Activated T-helper 1 cell treated with anti-CD3 and anti-CD28 coated beads, Interleukin-12 subunit alpha, Interleukin-12 subunit beta, Interleukin-2, Interleukin-4 antibody, amounts not matched to agents 30 ng/mL and 10 ng/mL and 1 ng/mL, durations not matched to agents 14 hours and 24 hours and 36 hours (primary cell): ENCODE results near the gene MLYCD. TPM values are rescaled to one million over a fixed set of nuclear protein-coding genes. Genes with fewer than 3 reads are reported as not detected.

Source experiments
- DNase-seq: peaks from one replicate; pipeline ENCODE4 v3.0.0; 2021; ENCODE audit warnings: low spot score
- H3K27ac Mint-ChIP-seq: one replicate; pipeline ENCODE4 v1.8.0; 2021; ENCODE audit warnings: mild to moderate bottlenecking, mixed read lengths
- H3K27me3 Mint-ChIP-seq: one replicate; pipeline ENCODE4 v1.8.0; 2022; ENCODE audit warnings: mild to moderate bottlenecking, moderate library complexity, mixed read lengths; ENCODE audit not compliant: insufficient read depth
- H3K36me3 Mint-ChIP-seq: one replicate; pipeline ENCODE4 v1.8.0; 2021; ENCODE audit warnings: low read depth, mixed read lengths
- H3K4me1 Mint-ChIP-seq: one replicate; pipeline ENCODE4 v1.8.0; 2021; ENCODE audit warnings: low read depth, mixed read lengths
- H3K4me3 Mint-ChIP-seq: one replicate; pipeline ENCODE4 v1.8.0; 2021; ENCODE audit warnings: mild to moderate bottlenecking, moderate library complexity, mixed read lengths
- H3K9me3 Mint-ChIP-seq: one replicate; pipeline ENCODE4 v1.8.0; 2021; ENCODE audit warnings: mixed read lengths
- intact Hi-C: fragments of 100-400 bp; cut with micrococcal nuclease; formaldehyde crosslinking; loops from one replicate; pipeline ENCODE4 v1.15.1; 2024
- total RNA-seq: library from RNA; stranded (reverse); gene quantifications from 2 replicates; pipeline ENCODE4 v1.2.3, GENCODE V29; 2022

The MLYCD gene
- total RNA-seq, 1 donor from 2014 or later = 5.0 TPM

DNA sequence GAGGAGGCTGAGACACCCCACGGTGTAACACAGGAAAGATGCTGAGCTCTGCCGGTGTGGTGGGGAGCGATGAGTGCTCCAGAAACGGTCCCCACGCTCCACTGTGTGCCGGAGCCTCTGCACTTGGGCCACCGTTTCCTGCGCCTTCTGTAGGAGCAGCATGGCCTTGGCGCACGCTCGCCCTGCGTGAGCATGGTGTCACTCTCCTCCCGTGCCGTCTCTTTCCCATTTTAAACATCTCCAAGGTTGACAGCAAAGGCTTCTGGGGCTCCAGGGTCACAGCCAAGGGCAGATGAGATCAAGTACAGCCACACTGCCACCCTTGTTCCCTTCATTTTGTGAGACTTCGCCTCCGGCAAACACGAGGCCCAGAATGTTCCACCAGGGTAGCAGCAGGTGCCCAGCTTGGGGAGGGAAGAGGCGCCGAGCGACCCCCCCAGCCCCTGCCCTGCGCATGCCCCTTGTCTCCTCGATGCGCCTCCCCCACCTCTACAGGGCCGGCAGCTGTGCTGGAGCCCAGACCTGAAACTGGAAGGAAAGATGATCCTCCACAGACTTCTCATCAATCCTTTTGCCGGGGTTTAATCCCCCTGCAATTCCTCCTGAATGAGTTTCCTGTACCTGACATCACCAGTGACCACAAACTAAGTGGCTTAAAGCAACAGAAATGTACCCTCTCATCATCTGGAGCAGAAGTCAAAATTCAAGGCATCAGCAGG, 34.2 kb downstream of the MLYCD start:
- Mint-ChIP-seq H3K27ac (no peak overlapping the region), H3K9me3 (no peaks in the 10 kb centered on the region), H3K4me1 (no peaks in the 10 kb centered on the region), H3K4me3 (no peak overlapping the region), H3K27me3 (no peaks in the 10 kb centered on the region), H3K36me3 (no peaks in the 10 kb centered on the region)
- intact Hi-C loops = no loop called here
- DNase-seq = no peak

DNA sequence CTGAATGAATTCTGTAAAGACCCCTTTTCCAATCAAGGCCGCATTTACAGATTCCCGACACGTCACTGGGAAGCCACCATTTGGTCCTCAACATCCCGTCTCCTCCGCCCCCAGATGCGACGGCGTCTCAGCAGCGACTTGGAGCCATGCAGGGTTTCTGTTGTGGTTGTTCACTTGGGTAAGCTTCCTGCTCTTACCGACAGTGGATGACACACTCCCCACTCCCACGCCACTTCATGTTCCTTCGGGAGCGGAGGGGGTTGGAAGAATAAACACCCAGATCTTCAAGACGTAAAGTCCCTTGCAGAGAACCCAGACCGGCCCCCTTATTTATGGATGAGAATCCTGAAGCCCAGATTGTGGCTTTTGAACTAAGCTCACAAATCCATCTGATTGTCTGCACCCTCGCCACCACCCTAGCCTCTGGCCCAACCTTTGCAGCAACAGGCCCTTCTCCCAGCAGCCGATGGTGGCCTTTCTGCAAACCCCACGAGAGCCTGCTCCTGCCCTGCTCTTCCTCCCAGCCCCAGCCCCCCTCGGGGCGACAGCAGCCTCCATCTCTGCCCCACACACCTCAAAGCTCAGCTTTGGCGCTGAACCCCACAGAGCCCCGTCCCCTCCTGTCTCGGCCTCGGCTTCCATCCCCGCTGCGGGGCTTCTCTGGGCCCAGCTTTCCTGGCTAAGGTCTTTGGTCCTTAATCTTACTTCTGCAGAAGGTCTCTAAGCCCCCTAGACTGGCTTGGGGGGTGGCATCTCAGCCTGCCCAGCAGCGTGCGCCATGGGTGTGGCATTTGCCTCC, 35.2 kb downstream of the MLYCD start:
- Mint-ChIP-seq H3K27me3 (no peaks in the 10 kb centered on the region), H3K9me3 (no peaks in the 10 kb centered on the region), H3K4me1 (peaks cover under 1% of the 10 kb centered on the region), H3K4me3 (no peak overlapping the region), H3K27ac (no peak overlapping the region), H3K36me3 (no peaks in the 10 kb centered on the region)
- intact Hi-C loops = no loop called here
- no peak for DNase-seq

DNA sequence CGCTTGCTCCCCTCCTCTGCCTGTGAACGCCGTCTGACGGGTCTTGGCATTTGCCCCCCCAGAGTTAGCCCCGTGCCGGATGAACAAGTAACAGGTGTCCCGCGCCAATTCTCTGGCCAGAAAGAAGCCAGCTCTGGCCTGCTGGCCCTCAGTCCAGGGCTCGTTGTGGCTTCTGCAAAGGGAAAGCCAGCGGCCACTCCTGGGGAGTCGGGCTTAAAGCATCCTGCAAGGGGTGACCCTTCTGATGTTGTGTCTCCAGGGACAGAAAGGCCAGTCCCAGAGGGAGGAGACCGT, 35.7 kb downstream of the MLYCD start:
- intact Hi-C loops = no loop called here
- Mint-ChIP-seq H3K4me1 (peaks cover 6% of the 10 kb centered on the region), H3K36me3 (peaks cover 2% of the 10 kb centered on the region), H3K27me3 (no peaks in the 10 kb centered on the region), H3K9me3 (no peaks in the 10 kb centered on the region), H3K27ac (no peak overlapping the region), H3K4me3 (no peak overlapping the region)
- no peak for DNase-seq

GRCh38 chr16:83935005-83935857, 36.3 kb downstream of the MLYCD start:
- H3K27ac Mint-ChIP-seq = no peak overlapping the region
- no peaks in the 10 kb centered on the region for H3K27me3 Mint-ChIP-seq
- DNase-seq = no peak
- H3K4me1 Mint-ChIP-seq = peaks cover 7% of the 10 kb centered on the region
- H3K4me3 Mint-ChIP-seq = no peak overlapping the region
- no peaks in the 10 kb centered on the region for H3K9me3 Mint-ChIP-seq
- intact Hi-C loops = no loop called here
- H3K36me3 Mint-ChIP-seq = peaks cover 2% of the 10 kb centered on the region

- no peak overlapping the region for H3K4me3 Mint-ChIP-seq
- peaks cover 7% of the 10 kb centered on the region for H3K4me1 Mint-ChIP-seq
- intact Hi-C loops = no loop called here
- H3K9me3 Mint-ChIP-seq = no peaks in the 10 kb centered on the region
- no peak overlapping the region for H3K27ac Mint-ChIP-seq
- no peak for DNase-seq
- H3K27me3 Mint-ChIP-seq = no peaks in the 10 kb centered on the region
- peaks cover 2% of the 10 kb centered on the region for H3K36me3 Mint-ChIP-seq
Measured at GRCh38 chr16:83935858-83936255, 36.9 kb downstream of the MLYCD start.

DNA sequence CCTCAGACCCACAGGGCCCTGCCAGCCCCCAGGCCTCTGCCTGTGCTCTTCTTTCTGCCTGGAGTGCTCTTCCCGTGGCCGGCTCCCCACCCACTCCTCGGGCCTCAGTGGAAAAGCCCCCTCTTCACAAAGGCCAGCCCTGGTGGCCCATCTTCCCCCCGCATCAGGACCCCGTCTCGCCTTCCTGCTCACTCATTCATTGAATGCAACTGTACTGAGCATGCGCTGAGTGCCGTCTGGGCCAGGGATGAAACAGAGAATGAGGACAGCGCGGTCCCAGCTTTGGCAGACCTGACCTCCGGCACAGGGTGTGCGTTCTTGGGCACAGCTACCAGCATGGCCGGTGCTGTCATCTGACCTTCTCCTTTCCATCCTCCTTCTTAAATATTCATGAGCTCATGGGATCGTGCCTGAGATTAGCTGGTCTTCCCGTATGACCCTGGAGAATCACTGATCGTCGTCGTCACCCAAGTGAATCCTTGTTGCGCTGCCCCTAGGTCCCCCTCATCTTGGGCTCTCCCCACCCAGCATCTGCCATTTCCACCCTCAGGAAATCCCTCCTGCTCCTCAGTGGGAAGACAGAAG, 37.8 kb downstream of the MLYCD start:
- no peak overlapping the region for H3K4me3 Mint-ChIP-seq
- no peak overlapping the region for H3K27ac Mint-ChIP-seq

GRCh38 chr16:83937267-83937666, 38.4 kb downstream of the MLYCD start:
- Mint-ChIP-seq H3K36me3 (peaks cover 2% of the 10 kb centered on the region), H3K9me3 (no peaks in the 10 kb centered on the region), H3K4me1 (peaks cover 7% of the 10 kb centered on the region), H3K27ac (no peak overlapping the region), H3K27me3 (no peaks in the 10 kb centered on the region), H3K4me3 (no peak overlapping the region)
- no peak for DNase-seq
- intact Hi-C loops = no loop called here

More for the DNA sequence above, 37.8 kb downstream of the MLYCD start:
- intact Hi-C loops = no loop called here
- peaks cover 7% of the 10 kb centered on the region for H3K4me1 Mint-ChIP-seq
- H3K27me3 Mint-ChIP-seq = no peaks in the 10 kb centered on the region
- no peaks in the 10 kb centered on the region for H3K9me3 Mint-ChIP-seq
- H3K36me3 Mint-ChIP-seq = peaks cover 2% of the 10 kb centered on the region
- no peak for DNase-seq

DNA sequence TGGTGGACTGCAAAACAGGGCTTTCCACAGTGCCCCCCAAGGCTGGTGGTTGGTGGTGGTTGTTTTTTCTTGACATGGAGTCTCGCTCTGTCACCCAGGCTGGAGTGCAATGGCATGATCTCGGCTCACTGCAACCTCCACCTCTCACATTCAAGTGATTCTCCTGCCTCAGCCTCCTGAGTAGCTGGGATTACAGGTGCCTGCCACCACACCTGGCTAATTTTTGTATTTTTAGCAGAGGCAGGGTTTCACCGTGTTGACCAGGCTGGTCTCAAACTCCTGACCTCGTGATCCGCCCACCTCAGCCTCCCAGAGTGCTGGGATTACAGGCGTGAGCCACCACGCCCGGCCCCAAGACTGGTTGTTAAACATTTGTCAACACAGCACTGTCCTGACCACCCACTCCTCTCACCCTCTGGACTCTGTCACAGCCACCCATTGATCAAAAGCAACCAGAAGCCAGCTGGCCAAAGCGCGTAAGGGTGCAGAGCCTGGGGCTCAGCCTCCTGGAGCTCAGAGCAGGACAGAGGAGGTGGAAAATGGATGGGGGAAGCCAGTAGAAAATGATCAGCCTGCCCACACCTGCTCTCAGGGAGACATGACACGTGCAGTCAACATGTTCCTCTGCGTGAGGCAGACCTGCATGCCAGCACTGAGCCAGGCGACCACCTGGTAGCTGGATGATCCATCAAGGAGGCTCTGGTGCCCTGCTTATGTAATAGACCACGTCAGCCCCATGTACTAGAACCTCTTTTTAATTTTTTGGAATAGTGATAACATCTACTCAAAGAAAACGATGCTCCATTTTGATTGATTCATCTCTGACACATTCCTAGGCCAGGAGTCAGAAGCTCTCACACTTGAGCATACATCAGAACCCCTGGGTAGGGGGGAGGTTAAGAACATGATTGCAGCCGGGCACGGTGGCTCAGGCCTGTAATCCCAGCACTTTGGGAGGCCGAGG, 39.3 kb downstream of the MLYCD start:
- Mint-ChIP-seq H3K4me3 (no peak overlapping the region), H3K27me3 (no peaks in the 10 kb centered on the region), H3K4me1 (peaks cover 7% of the 10 kb centered on the region), H3K9me3 (no peaks in the 10 kb centered on the region), H3K36me3 (peaks cover 2% of the 10 kb centered on the region), H3K27ac (no peak overlapping the region)
- no peak for DNase-seq
- intact Hi-C loops = no loop called here

- Mint-ChIP-seq H3K4me3 (no peak overlapping the region), H3K9me3 (no peaks in the 10 kb centered on the region), H3K36me3 (peaks cover 2% of the 10 kb centered on the region), H3K27me3 (no peaks in the 10 kb centered on the region), H3K4me1 (peaks cover 7% of the 10 kb centered on the region), H3K27ac (no peak overlapping the region)
- no peak for DNase-seq
- intact Hi-C loops = no loop called here
Measured at GRCh38 chr16:83939266-83939855, 40.4 kb downstream of the MLYCD start.

- Mint-ChIP-seq H3K36me3 (peaks cover 2% of the 10 kb centered on the region), H3K4me3 (no peak overlapping the region), H3K27ac (no peak overlapping the region), H3K4me1 (peaks cover 7% of the 10 kb centered on the region), H3K9me3 (no peaks in the 10 kb centered on the region), H3K27me3 (no peaks in the 10 kb centered on the region)
- intact Hi-C loops = no loop called here
- no peak for DNase-seq
Measured at GRCh38 chr16:83940119-83940518, 41.2 kb downstream of the MLYCD start.

DNA sequence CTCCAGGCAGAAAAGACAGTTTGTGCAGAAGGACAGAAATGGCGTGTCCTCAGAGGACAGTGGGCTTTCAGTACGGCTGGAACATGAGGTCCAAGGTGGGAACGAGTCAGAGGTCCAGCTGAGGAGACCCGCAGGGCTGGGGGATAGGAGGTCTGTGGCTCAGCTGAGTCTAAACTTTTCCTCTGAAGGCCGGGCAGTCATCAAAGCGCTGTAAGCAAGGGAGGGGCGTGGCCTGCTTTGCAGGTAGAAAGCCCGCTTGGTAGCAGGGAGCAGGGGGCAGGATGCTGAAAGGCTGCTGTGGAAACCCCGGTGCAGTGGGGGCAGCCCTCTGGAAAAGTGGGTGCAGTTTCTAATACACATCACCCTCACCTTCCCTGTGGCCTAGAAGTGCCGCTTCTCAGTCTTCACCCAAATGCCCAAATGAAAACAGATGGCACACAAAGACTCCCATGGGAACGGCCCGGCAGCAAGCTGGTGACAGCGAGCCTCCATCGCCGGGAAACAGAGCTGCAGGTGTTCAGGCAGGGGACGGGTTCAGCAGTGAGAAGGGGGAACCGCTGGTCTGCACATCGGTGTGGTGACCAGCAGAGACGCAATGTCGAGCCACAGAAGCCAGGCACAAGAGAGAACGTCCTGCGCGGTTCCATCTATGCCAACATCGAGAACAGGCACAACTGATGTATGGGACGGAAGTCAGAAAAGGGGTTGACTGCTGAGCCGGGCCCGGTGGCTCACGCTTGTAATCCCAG, 41.9 kb downstream of the MLYCD start:
- Mint-ChIP-seq H3K27ac (no peak overlapping the region), H3K4me3 (no peak overlapping the region), H3K27me3 (no peaks in the 10 kb centered on the region), H3K4me1 (peaks cover 7% of the 10 kb centered on the region), H3K36me3 (peaks cover 2% of the 10 kb centered on the region), H3K9me3 (no peaks in the 10 kb centered on the region)
- DNase-seq = no peak
- intact Hi-C loops = no loop called here
